ENCODE data around the gene TRAF3.

GRCh38 chr14:102922490-102923200 is 145.4 kb downstream of the TRAF3 start, which contains the start of gene AMN:
- TF ChIP-seq TCF12 (IDR thresholded peaks at IDR 0.05; ENCODE audit: low read depth): no peak
- no peak for TF ChIP-seq TAF1 (IDR thresholded peaks at IDR 0.05; ENCODE audit: low read depth)
- TF ChIP-seq CEBPB (IDR thresholded peaks at IDR 0.05): no peak
- TF ChIP-seq MAX (IDR thresholded peaks at IDR 0.05): no peak
- TF ChIP-seq EP300 (IDR thresholded peaks at IDR 0.05; ENCODE audit: borderline replicate concordance): no peak
- TF ChIP-seq REST (IDR thresholded peaks at IDR 0.05; ENCODE audit: low read depth): no peak
- TF ChIP-seq RAD21 (IDR thresholded peaks at IDR 0.05; ENCODE audit: low read depth): no peak
- TF ChIP-seq NFIC (IDR thresholded peaks at IDR 0.05): no peak
